ENCODE data around the gene PLEKHA8. TPM values are rescaled to one million over a fixed set of nuclear protein-coding genes. Genes with fewer than 3 reads are reported as not detected.

PLEKHA8 gene
- total RNA-seq, 1 experiment from 2014 or later = 8.4 TPM

DNA sequence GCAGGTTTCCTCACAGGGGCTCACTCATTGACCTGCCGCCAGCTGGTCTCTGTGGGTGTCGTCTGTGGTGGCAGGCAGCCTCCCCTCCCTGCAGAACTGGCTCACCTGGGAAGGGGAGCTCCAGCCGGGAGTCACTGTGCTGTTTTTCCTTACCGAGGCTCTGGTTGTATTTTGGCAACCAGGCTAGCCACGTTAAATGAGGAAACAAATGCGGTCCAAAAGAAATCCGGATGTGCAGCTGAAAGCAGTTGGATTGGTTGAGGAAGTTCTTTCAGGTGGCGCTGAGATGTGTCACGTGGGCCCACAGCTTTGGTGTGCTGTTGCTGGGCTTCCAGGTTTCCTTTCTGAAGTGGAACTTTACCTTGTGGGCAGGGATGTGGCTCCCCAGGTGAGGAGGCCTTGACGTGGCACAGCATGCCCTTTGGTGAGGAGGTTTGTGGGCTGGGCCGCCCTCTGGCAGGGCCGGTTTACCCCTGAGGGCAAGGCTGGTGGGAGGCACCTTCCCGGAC is 120.8 kb downstream of the PLEKHA8 start:
- no peaks in the 10 kb centered on the region for H3K27me3 ChIP-seq (ENCODE audit: low read length)
- ATAC-seq (no peak), DNase-seq (no peak)
- H3K4me2 ChIP-seq (ENCODE audit: low read length) = no peak overlapping the region
- H3K4me3 ChIP-seq (ENCODE audit: low read length) = no peak overlapping the region
- no TSS peak for BruUV-seq (replicated peaks)
- intact Hi-C loops (cut with micrococcal nuclease) = no loop called here
- H2AFZ ChIP-seq (ENCODE audit: low read length) = no peak overlapping the region
- TF ChIP-seq, protein P1, sequence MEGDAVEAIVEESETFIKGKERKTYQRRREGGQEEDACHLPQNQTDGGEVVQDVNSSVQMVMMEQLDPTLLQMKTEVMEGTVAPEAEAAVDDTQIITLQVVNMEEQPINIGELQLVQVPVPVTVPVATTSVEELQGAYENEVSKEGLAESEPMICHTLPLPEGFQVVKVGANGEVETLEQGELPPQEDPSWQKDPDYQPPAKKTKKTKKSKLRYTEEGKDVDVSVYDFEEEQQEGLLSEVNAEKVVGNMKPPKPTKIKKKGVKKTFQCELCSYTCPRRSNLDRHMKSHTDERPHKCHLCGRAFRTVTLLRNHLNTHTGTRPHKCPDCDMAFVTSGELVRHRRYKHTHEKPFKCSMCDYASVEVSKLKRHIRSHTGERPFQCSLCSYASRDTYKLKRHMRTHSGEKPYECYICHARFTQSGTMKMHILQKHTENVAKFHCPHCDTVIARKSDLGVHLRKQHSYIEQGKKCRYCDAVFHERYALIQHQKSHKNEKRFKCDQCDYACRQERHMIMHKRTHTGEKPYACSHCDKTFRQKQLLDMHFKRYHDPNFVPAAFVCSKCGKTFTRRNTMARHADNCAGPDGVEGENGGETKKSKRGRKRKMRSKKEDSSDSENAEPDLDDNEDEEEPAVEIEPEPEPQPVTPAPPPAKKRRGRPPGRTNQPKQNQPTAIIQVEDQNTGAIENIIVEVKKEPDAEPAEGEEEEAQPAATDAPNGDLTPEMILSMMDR (conservative IDR thresholded peaks at IDR 0.05; ENCODE audit: low read depth, low read length) = no peak
- TF ChIP-seq EZH2 (IDR thresholded peaks at IDR 0.05; ENCODE audit: low read length, unreplicated experiment) = no peak
- no peak for TF ChIP-seq EZH2phosphoT487 (IDR thresholded peaks at IDR 0.05; ENCODE audit: borderline replicate concordance, low read length)
- H3K27ac ChIP-seq (ENCODE audit: low read length) = no peak overlapping the region
- H3K36me3 ChIP-seq (ENCODE audit: low read depth, low read length) = no peaks in the 10 kb centered on the region
- ChIA-PET POLR2A (ENCODE audit: unreplicated experiment) (no interaction called here), CTCF (no interaction called here)
- H3K9ac ChIP-seq (ENCODE audit: low read length) = no peak overlapping the region
- H3K79me2 ChIP-seq (ENCODE audit: low read length) = no peaks in the 10 kb centered on the region
- H3K4me1 ChIP-seq (ENCODE audit: insufficient read depth, low read length) = peaks cover 6% of the 10 kb centered on the region
- no peaks in the 10 kb centered on the region for H3K9me3 ChIP-seq (ENCODE audit: low read length)
- H3K9me2 ChIP-seq (replicated peaks; ENCODE audit: low read length) = no peaks in the 10 kb centered on the region
- H3F3A ChIP-seq (ENCODE audit: low read length, unreplicated experiment) = no peaks in the 10 kb centered on the region
- no peaks in the 10 kb centered on the region for H4K20me1 ChIP-seq (ENCODE audit: low read length)

DNA sequence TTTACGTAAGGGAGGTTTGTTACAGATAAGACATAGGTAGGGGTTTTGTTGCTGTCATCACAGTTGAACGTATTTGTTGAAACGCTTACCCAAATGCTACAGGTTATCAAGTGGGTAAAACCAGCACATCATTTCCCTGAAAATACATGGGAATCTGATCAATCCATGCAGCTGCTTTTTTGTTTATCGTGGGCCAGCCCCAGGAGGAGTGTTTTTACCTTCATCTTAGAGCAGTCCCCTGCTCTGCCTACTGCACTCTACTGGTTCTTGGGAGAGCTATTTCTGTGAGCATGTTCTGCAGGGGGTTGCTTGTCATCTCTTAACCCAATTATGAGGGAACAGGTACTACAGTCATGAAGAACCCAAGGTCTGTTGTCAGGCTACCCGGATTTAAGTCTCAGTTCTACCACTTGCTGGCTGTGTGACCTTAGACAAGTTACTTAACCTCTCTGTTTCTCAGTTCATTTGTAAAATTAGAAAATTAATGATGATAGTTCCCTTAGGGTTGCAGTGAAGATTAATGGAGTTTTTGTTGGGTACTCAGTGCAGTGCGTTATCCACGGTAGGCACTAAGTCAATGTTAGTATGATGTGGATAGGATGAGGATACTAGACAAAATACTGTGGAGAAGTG is 121.5 kb downstream of the PLEKHA8 start:
- BruUV-seq (replicated peaks) = no TSS peak
- H3K36me3 ChIP-seq (ENCODE audit: low read depth, low read length) = no peaks in the 10 kb centered on the region
- no peaks in the 10 kb centered on the region for H3F3A ChIP-seq (ENCODE audit: low read length, unreplicated experiment)
- no peaks in the 10 kb centered on the region for H3K27me3 ChIP-seq (ENCODE audit: low read length)
- H3K9me3 ChIP-seq (ENCODE audit: low read length) = no peaks in the 10 kb centered on the region
- no peak for TF ChIP-seq EZH2phosphoT487 (IDR thresholded peaks at IDR 0.05; ENCODE audit: borderline replicate concordance, low read length)
- no peak for TF ChIP-seq EZH2 (IDR thresholded peaks at IDR 0.05; ENCODE audit: low read length, unreplicated experiment)
- TF ChIP-seq, protein P1 (conservative IDR thresholded peaks at IDR 0.05; ENCODE audit: low read depth, low read length) = no peak
- H3K27ac ChIP-seq (ENCODE audit: low read length) = no peak overlapping the region
- H2AFZ ChIP-seq (ENCODE audit: low read length) = no peak overlapping the region
- no peak overlapping the region for H3K9ac ChIP-seq (ENCODE audit: low read length)
- H3K9me2 ChIP-seq (replicated peaks; ENCODE audit: low read length) = no peaks in the 10 kb centered on the region
- H3K79me2 ChIP-seq (ENCODE audit: low read length) = no peaks in the 10 kb centered on the region
- no peaks in the 10 kb centered on the region for H4K20me1 ChIP-seq (ENCODE audit: low read length)
- no peak for ATAC-seq
- DNase-seq = no peak
- no peaks in the 10 kb centered on the region for H3K4me1 ChIP-seq (ENCODE audit: insufficient read depth, low read length)
- intact Hi-C loops (cut with micrococcal nuclease) = no loop called here
- H3K4me2 ChIP-seq (ENCODE audit: low read length) = no peak overlapping the region
- no peak overlapping the region for H3K4me3 ChIP-seq (ENCODE audit: low read length)
- ChIA-PET POLR2A (ENCODE audit: unreplicated experiment) (no interaction called here), CTCF (no interaction called here)

DNA sequence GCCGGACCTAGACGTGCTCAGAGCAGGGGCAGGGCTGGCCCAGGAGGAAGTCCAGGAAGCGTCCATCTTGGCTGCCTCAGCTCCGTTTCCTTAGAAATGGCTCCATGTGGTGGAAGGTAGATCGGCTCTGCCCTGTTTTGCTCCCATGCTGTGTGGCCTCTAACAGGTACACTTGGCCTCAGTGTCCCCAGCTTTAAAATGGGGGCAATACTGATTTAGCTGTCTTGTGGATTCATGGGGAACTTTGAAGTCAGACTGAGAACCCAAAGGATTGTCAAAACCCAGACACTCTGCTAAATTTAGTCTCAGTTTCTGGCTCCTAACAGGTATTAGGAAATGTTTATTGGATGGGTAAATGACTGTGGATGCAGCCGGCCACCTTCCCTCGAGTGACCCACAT is 122.5 kb downstream of the PLEKHA8 start:
- Histone ChIP-seq H3F3A (ENCODE audit: low read length, unreplicated experiment) (no peaks in the 10 kb centered on the region), H3K79me2 (ENCODE audit: low read length) (no peaks in the 10 kb centered on the region), H3K27me3 (ENCODE audit: low read length) (no peaks in the 10 kb centered on the region), H4K20me1 (ENCODE audit: low read length) (no peaks in the 10 kb centered on the region), H3K9me2 (replicated peaks; ENCODE audit: low read length) (no peaks in the 10 kb centered on the region), H3K9me3 (ENCODE audit: low read length) (no peaks in the 10 kb centered on the region), H3K4me1 (ENCODE audit: insufficient read depth, low read length) (no peaks in the 10 kb centered on the region), H3K4me3 (ENCODE audit: low read length) (no peak overlapping the region), H2AFZ (ENCODE audit: low read length) (no peak overlapping the region), H3K27ac (ENCODE audit: low read length) (no peak overlapping the region), H3K36me3 (ENCODE audit: low read depth, low read length) (no peaks in the 10 kb centered on the region), H3K9ac (ENCODE audit: low read length) (no peak overlapping the region), H3K4me2 (ENCODE audit: low read length) (no peak overlapping the region)
- no TSS peak for BruUV-seq (replicated peaks)
- TF ChIP-seq EZH2phosphoT487 (IDR thresholded peaks at IDR 0.05; ENCODE audit: borderline replicate concordance, low read length) = no peak
- no peak for TF ChIP-seq EZH2 (IDR thresholded peaks at IDR 0.05; ENCODE audit: low read length, unreplicated experiment)
- TF ChIP-seq, protein P1 (conservative IDR thresholded peaks at IDR 0.05; ENCODE audit: low read depth, low read length) = no peak
- ATAC-seq = no peak
- POLR2A ChIA-PET (ENCODE audit: unreplicated experiment) = no interaction called here
- CTCF ChIA-PET = no interaction called here
- no peak for DNase-seq
- intact Hi-C loops (cut with micrococcal nuclease) = no loop called here

Data from PC-3 (cell line).